ENCODE data around the gene ANKFY1. TPM values are rescaled to one million over a fixed set of nuclear protein-coding genes. Genes with fewer than 3 reads are reported as not detected.

The ANKFY1 gene
- total and polyA plus RNA-seq, 9 of the 15 experiments (the other 6 are each of a cell fraction or from before 2014, with no cell fraction given): 4.3 to 25.6 (median 12.2) TPM

DNA sequence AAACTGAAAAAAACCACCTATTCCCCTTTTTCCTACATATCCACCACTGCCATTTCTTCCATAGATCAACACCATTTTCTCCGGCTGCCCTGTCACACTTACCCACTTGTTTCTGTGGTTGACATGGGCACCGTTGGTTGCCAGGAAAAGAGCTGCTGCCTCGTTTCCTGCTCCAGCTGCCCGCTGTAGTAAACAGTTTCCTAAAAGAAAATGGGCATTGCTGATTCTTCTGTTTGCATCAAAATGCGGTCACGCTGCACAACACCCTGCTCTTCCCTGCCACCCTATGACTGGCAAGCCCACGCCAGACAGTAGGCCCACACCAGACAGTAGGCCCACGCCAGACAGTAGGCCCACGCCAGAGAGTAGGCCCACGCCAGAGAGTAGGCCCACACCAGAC is 74.5 kb downstream of the ANKFY1 start (continued):
- TF ChIP-seq, protein P1, sequence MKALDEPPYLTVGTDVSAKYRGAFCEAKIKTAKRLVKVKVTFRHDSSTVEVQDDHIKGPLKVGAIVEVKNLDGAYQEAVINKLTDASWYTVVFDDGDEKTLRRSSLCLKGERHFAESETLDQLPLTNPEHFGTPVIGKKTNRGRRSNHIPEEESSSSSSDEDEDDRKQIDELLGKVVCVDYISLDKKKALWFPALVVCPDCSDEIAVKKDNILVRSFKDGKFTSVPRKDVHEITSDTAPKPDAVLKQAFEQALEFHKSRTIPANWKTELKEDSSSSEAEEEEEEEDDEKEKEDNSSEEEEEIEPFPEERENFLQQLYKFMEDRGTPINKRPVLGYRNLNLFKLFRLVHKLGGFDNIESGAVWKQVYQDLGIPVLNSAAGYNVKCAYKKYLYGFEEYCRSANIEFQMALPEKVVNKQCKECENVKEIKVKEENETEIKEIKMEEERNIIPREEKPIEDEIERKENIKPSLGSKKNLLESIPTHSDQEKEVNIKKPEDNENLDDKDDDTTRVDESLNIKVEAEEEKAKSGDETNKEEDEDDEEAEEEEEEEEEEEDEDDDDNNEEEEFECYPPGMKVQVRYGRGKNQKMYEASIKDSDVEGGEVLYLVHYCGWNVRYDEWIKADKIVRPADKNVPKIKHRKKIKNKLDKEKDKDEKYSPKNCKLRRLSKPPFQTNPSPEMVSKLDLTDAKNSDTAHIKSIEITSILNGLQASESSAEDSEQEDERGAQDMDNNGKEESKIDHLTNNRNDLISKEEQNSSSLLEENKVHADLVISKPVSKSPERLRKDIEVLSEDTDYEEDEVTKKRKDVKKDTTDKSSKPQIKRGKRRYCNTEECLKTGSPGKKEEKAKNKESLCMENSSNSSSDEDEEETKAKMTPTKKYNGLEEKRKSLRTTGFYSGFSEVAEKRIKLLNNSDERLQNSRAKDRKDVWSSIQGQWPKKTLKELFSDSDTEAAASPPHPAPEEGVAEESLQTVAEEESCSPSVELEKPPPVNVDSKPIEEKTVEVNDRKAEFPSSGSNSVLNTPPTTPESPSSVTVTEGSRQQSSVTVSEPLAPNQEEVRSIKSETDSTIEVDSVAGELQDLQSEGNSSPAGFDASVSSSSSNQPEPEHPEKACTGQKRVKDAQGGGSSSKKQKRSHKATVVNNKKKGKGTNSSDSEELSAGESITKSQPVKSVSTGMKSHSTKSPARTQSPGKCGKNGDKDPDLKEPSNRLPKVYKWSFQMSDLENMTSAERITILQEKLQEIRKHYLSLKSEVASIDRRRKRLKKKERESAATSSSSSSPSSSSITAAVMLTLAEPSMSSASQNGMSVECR (CRISPR knock-in tag; IDR thresholded peaks at IDR 0.05): no peak
- TF ChIP-seq RBM39 (optimal IDR thresholded peaks at IDR 0.05; ENCODE audit: low read depth, low read length): no peak
- TF ChIP-seq, protein P2, sequence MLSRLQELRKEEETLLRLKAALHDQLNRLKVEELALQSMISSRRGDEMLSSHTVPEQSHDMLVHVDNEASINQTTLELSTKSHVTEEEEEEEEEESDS (CRISPR knock-in tag; IDR thresholded peaks at IDR 0.05): no peak

DNA sequence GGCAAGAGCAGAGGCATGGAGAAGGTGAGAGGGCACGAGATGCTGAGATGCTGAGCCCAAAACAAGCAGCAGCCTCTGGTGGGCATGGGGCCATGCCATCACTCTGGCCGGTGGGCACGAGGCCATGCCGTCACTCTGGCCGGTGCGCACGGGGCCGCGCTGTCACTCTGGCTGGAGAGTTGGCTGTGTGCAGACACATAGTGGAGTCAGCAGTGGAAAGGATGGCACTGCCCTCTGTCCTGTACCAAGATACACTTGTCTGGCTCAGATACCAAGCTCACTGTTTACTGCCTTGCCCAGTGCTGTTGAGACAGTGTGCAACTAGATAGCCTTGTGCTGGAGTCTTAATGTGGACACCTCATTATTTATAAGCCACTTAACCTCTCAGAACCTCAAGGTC is 75.7 kb downstream of the ANKFY1 start:
- DNase-seq (ENCODE audit: extremely low read depth in 1 of 4, low spot score in 3 of 4) (no peak), ATAC-seq (no peak), FAIRE-seq (no peak)
- H3K9me1 ChIP-seq (ENCODE audit: control insufficient read depth, insufficient read depth, low read length): no peaks in the 10 kb centered on the region
- ChIA-PET POLR2A (no interaction called here), CTCF (ENCODE audit: low intra/inter-chr PET ratio) (no interaction called here)
- H3K27me3 ChIP-seq (ENCODE audit: control insufficient read depth in 2 of 2, insufficient read depth in 2 of 2, low read length in 2 of 2): no peaks in the 10 kb centered on the region
- in situ Hi-C loops (cut with MboI) (no loop called here), intact Hi-C loops (cut with micrococcal nuclease) (no loop called here)
- 91% methylated on average over 8 of the region's 9 CpGs for WGBS (ENCODE audit: insufficient coverage, low coverage, missing lambda C conversion rate)
- no peaks in the 10 kb centered on the region for H3K9me3 ChIP-seq (replicated peaks; ENCODE audit: control insufficient read depth, insufficient read depth, low read depth, low read length)
- H3K9ac ChIP-seq (ENCODE audit: insufficient read depth in 1 of 2, low read depth in 2 of 2, low read length in 2 of 2): no peak overlapping the region
- peaks cover 66% of the 10 kb centered on the region; the same call in 2 of the 3 replicates for H3K36me3 ChIP-seq (ENCODE audit: control insufficient read depth, insufficient read depth, low read length)
- no peak overlapping the region for H2AFZ ChIP-seq (ENCODE audit: low read depth, low read length)
- no peaks in the 10 kb centered on the region for H4K20me1 ChIP-seq (replicated peaks; ENCODE audit: control insufficient read depth, insufficient read depth, low read length)
- no peak overlapping the region for H3K4me2 ChIP-seq (ENCODE audit: insufficient read depth, low read length)
- no peaks in the 10 kb centered on the region for H3K79me2 ChIP-seq (ENCODE audit: control insufficient read depth, insufficient read depth, low read length)
- no peak overlapping the region for H3K27ac ChIP-seq (ENCODE audit: extremely low read depth, low read depth, low read length)
- no TSS peak for BruUV-seq (replicated peaks)
- H3K4me3 ChIP-seq: no peak overlapping the region
- no peaks in the 10 kb centered on the region for H3K4me1 ChIP-seq (replicated peaks in 1 of 2; ENCODE audit: control insufficient read depth in 2 of 2, insufficient read depth in 2 of 2, low read length in 2 of 2)
- TF ChIP-seq, protein P3, sequence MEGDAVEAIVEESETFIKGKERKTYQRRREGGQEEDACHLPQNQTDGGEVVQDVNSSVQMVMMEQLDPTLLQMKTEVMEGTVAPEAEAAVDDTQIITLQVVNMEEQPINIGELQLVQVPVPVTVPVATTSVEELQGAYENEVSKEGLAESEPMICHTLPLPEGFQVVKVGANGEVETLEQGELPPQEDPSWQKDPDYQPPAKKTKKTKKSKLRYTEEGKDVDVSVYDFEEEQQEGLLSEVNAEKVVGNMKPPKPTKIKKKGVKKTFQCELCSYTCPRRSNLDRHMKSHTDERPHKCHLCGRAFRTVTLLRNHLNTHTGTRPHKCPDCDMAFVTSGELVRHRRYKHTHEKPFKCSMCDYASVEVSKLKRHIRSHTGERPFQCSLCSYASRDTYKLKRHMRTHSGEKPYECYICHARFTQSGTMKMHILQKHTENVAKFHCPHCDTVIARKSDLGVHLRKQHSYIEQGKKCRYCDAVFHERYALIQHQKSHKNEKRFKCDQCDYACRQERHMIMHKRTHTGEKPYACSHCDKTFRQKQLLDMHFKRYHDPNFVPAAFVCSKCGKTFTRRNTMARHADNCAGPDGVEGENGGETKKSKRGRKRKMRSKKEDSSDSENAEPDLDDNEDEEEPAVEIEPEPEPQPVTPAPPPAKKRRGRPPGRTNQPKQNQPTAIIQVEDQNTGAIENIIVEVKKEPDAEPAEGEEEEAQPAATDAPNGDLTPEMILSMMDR (IDR thresholded peaks at IDR 0.05 in 2 of 3, conservative IDR thresholded peaks at IDR 0.05 in 1 of 3; ENCODE audit: insufficient read depth in 2 of 3, low read depth in 1 of 3, low read length in 3 of 3): no peak
- TF ChIP-seq KDM5B (IDR thresholded peaks at IDR 0.05; ENCODE audit: insufficient replicate concordance, low read depth, low read length): no peak
- no peak for TF ChIP-seq KLF16 (IDR thresholded peaks at IDR 0.05)
- TF ChIP-seq MTF1 (CRISPR knock-in tag; IDR thresholded peaks at IDR 0.05; ENCODE audit: borderline replicate concordance): no peak
- no peak for TF ChIP-seq MAFF (IDR thresholded peaks at IDR 0.05; ENCODE audit: low read length)
- TF ChIP-seq, protein P4, sequence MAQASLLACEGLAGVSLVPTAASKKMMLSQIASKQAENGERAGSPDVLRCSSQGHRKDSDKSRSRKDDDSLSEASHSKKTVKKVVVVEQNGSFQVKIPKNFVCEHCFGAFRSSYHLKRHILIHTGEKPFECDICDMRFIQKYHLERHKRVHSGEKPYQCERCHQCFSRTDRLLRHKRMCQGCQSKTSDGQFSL (CRISPR knock-in tag; IDR thresholded peaks at IDR 0.05): no peak
- TF ChIP-seq, protein P4 (tag; IDR thresholded peaks at IDR 0.05): no peak
- TF ChIP-seq ZNF79 (CRISPR knock-in tag; IDR thresholded peaks at IDR 0.05; ENCODE audit: low read depth): no peak
- no peak for TF ChIP-seq STAT5B (CRISPR knock-in tag; IDR thresholded peaks at IDR 0.05)
- TF ChIP-seq SMAD2 (IDR thresholded peaks at IDR 0.05; ENCODE audit: low read depth, low read length): no peak

All from K562 (cell line).